Urothelium cell line (cell line): ENCODE data around the gene DNAJB6.
A peak's percentile ranks its signal among the peaks of the same experiment; 100 is the strongest.

Experiments
- DNase-seq: peaks from one replicate; pipeline ENCODE4 v3.0.0; 2011; ENCODE audit warnings: low spot score, mixed read lengths
- FAIRE-seq: peaks from 2 replicates; lab custom pipeline; 2011; peaks lifted over from hg19 to GRCh38; lab: Jason Lieb, UNC

DNAJB6 gene

DNA sequence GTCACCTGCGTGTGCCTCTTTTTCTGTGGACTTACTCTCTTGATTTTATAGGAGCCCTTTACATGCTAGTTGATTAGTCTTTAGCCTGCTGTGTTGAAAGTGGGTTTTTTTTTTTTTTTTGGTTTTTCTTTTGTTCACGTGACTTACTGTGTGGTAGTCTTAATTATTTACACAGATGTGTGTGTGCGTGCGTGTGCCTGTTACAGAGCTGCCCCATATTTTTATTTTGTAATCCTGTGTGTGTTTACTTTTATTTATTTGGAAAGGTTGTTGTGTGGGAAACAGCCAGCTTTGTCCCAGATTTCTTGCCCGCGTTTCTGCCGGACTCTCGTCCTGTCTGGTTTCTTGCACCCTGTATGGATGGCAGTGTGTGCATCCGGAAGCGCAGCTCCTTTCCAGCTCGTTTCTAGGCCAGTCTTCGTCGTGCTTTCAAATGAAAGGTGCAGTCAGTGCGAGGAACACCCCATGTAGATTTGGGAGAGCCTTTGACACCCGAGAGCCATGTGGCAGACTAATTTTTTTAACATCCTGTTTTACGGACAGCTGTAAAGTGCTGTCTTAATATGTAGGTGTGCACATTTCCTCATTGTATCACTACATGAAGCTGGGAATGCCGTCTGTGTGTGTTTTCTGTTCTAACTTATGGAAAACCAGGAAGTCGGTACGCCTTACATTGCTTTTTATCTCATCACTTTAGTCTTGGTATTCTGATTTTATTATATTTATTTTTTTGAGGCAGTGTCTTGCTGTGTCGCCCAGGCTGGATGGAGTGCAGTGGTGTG lies 55.6 kb downstream of the DNAJB6 start:
- no peak for DNase-seq
- FAIRE-seq, result no peak

GRCh38 chr7:157394246-157395191 lies 57.7 kb downstream of the DNAJB6 start:
- no peak for DNase-seq
- FAIRE-seq, result no peak

DNA sequence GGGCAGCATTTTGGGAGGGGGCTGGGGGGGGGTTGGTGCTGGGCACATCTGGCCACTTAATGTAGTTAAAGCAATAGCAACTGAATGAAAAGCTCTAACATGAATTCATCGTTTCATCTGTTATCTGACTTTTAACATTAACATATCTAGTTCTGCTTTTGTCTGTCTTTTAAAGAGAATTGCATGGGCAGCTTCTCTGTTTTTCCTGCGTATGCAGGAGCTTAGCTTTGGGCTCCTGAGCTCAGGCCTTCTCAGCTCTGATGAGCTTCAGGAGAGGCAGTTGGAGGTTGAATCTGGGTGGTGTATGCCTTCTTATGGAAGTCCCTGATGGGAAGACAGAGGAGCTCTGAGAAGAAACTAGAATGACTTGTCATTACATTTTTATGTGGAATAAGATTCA lies 58.4 kb downstream of the DNAJB6 start:
- DNase-seq (no peak), FAIRE-seq (no peak)

DNA sequence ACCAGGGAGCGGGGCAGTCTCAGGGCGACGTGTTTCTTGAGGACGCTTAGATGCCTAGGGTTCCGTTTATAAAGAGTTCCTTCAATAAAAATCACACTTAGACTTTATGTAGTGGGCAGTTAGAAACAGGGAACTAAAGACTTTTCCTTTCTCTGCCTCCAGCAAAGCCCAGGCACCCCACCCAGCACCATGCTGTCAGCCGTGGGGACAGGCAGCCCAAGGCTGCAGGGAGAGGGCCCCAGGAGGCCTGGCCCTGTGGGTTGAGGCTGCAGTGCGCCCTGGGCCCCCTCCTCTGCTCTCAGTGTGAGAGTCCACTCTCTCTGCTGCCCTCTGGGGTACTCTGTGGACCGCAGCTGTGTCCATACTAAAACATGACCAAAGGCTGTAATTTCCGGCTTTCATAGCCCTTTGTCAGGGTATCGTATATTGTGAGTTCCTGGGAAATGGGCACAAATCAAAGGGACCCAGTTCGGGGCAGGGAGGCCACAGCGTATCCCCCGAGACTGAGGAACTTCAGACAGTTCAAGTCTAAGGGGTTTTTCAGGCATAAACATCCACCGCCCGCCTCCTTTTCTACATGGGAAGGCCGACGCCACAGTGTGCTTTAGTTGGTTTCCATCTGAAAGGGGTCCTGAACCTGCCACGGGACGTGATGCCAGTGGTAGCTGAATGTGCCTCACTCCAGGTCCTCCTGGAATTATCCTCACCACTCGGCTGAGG lies 59.7 kb downstream of the DNAJB6 start:
- FAIRE-seq, result no peak

GRCh38 chr7:157397036-157397720 lies 60.4 kb downstream of the DNAJB6 start:
- FAIRE-seq, result no peak
- DNase-seq, result no peak

More for the DNA sequence above, 59.7 kb downstream of the DNAJB6 start:
- no peak for DNase-seq

DNA sequence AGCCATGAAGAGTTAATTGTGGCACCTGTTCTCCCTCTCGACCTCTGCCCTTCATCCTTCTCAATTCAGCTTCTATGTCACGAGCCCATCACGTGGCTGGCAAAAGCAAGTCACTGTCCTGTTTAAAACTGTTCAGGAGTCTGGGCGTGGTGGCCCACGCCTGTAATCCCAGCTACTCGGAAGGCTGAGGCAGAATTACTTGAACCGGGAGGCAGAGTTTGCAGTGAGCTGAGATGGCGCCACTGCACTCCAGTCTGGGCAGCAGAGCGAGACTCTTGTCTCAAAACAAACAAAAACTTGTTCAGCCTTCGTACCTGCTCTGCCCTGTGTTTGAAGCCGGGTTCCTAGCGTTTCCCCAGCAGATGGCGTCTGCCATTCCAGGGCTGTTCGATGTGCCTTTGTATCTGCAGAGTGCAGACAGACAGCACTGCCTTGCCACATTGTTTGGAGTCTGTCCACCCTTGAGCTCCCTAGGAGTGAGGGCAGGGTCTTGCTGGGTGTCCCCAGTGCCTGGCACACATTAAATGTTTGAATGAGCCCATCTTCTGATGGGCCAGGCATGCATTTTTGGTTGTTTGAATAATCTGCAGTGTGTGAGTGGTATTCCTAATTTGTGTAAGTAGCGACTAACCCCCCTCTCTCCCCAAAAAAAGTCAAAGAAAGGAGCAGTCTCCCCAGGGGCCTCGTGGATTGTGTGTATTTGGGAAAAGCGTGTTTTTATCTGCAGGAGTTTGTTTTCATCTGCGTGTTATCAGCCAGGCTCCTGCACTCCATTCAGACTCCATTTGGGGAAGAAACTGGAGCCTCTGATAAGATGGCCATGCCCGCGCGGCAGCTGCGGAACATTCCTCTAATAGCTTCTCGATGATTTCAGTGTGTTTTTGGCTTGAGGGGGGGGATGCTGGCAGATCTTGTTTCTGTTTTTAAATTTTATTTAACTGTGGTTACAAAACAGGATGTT lies 61.2 kb downstream of the DNAJB6 start:
- DNase-seq (peak; percentile 40), FAIRE-seq (no peak)

GRCh38 chr7:157399086-157399687 lies 62.4 kb downstream of the DNAJB6 start:
- FAIRE-seq (no peak), DNase-seq (no peak)

GRCh38 chr7:157400171-157400860 lies 63.5 kb downstream of the DNAJB6 start:
- FAIRE-seq (no peak), DNase-seq (no peak)

GRCh38 chr7:157401567-157402387 lies 65.0 kb downstream of the DNAJB6 start:
- FAIRE-seq, result no peak
- DNase-seq, result no peak

GRCh38 chr7:157402388-157402703 lies 65.5 kb downstream of the DNAJB6 start:
- FAIRE-seq (no peak), DNase-seq (no peak)

GRCh38 chr7:157402911-157403534 lies 66.2 kb downstream of the DNAJB6 start:
- DNase-seq (no peak), FAIRE-seq (no peak)

GRCh38 chr7:157403646-157404401 lies 67.0 kb downstream of the DNAJB6 start:
- FAIRE-seq (no peak), DNase-seq (no peak)

DNA sequence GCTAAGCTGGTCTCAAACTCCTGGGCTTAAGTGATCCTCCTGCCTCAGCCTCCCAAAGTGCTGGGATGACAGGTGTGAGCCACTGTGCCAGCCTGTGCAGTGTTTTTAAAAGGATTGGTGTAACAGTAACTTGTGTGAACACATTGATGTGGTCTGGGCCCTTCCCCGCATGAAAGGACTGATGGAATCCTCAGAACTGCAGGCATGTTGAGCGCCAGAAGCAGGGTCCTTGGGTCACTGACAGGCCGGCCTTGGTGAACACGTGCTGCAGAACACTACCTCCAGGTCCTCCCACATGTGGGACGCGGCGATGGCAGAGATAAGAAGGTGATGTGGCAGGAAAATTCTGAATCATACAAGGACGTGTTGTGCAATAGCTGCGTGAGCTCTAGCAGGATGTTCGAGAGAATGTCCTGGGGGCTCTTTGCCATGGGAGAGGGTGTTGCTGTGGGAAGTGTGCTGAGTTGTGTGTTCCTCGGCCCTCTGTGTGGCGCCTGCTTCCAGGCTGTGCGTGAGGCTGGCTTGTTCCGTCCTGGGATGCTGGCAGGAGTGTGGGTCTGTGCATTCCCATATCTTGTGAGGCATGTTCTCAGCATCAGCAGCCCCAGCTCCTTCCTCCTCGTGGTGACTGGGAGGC lies 68.2 kb downstream of the DNAJB6 start:
- no peak for FAIRE-seq

GRCh38 chr7:157405501-157405900 lies 68.7 kb downstream of the DNAJB6 start:
- FAIRE-seq (no peak), DNase-seq (no peak)

More for the DNA sequence above, 68.2 kb downstream of the DNAJB6 start:
- no peak for DNase-seq

DNA sequence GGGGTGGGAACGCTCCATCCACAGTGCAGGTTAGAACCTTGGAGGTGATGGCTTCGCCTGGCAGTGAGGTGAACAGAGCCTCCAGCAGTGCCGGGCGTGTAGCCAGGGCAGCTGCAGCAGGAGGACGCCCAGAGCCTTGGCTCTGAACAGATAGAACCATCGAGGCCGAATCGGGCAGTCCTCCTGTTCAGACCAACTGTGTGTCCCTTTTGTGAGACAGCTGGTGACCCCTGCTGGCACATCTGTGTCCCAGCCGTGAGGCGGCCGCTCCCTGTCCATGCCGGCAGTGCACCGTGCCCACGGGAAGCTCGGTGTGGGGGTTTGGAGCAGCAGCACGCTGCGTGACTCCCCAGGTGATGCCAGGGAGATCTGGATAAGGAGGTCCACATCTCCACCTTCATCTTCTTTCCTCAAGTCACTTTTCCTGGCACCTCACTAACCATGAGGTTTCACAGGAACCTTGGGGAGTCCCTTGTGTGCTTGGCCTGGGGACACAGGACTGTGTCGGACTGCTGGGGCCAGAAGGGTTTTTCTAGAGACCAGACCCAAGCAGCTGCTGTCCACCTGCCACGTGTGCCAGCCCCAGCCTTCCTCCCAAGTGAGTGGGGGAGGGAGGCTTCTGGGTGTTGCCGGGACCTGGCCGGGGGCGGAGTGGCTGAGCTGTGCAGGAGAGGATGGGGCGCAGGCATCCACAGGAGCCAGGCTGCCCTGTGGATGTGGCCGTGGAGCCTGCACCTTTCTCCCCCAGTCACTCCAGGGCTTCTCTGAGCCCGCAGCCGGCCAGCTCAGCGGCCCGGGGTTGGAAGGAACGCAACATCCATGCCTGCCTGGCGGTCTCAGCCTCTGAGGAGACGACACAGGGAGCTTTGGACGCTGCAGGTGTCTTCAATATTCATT lies 69.4 kb downstream of the DNAJB6 start:
- DNase-seq (no peak), FAIRE-seq (no peak)
